Fibroblast of peridontal ligament (primary cell): ENCODE data around the gene UFL1.

Source experiments
- DNase-seq: peaks from one replicate; pipeline ENCODE4 v3.0.0-alpha.2; 2010; ENCODE audit errors: extremely low read depth

The UFL1 gene

GRCh38 chr6:96575359-96575758 lies 53.8 kb downstream of the UFL1 start:
- DNase-seq, result no peak

- DNase-seq, result no peak
Measured at GRCh38 chr6:96576221-96576620, 54.6 kb downstream of the UFL1 start.

DNA sequence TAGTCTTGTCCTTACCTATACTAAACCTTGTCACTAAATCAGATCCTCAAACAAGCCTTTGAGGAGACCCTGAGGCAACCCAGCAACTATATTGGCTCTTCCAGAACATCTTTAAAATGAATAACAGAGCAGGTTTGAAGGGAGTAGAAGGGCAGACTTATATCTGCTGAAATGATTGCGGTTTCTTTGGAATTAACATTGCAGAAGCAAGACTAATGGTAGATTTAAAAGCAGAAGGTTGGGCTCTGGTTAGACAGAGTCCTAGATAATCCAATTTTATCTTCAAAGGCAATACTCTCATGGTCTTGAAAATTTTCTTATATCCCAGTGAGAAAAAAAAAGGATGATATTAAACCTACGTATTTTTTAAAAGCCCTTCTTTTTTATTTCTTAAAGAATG lies 60.4 kb downstream of the UFL1 start:
- no peak for DNase-seq

- DNase-seq, result no peak
Measured at GRCh38 chr6:96582436-96582835, 60.8 kb downstream of the UFL1 start.

GRCh38 chr6:96604420-96604819 lies 82.8 kb downstream of the UFL1 start:
- DNase-seq, result no peak
